H1 (cell line): ENCODE measurements around the gene CCDC183. TPM values are rescaled to one million over a fixed set of nuclear protein-coding genes. Genes with fewer than 3 reads are reported as not detected.

Experiments
- BACH1 ChIP-seq: IDR thresholded peaks from 2 replicates; pipeline ENCODE4 v1.6.1; 2012; ENCODE audit warnings: low read length, improper control_type of control experiment
- BCL11A ChIP-seq, 2 experiments: IDR thresholded peaks; one replicate each; pipeline ENCODE4 v1.6.1; 2011; ENCODE audit warnings: low read depth in 2 of 2, low read length in 2 of 2, mild to moderate bottlenecking in 2 of 2
- BRCA1 ChIP-seq: IDR thresholded peaks from 2 replicates; pipeline ENCODE4 v1.6.1; 2012; ENCODE audit warnings: low read depth, low read length, improper control_type of control experiment
- CREB1 ChIP-seq: IDR thresholded peaks from 2 replicates; pipeline ENCODE4 v1.6.1; 2012; ENCODE audit warnings: inconsistent platforms
- GTF2F1 ChIP-seq: IDR thresholded peaks from 2 replicates; pipeline ENCODE4 v1.6.1; 2012; ENCODE audit warnings: low read depth, low read length, improper control_type of control experiment, borderline replicate concordance
- HDAC2 ChIP-seq, 2 experiments: fragments of 300-600 bp in 1 of 2; sonication (generic) in 1 of 2; IDR thresholded peaks; 2 replicates each; pipeline ENCODE4 v1.6.1; 2011 to 2012; ENCODE audit warnings: low read depth in 2 of 2, low read length in 2 of 2, mild to moderate bottlenecking in 2 of 2, moderate library complexity in 2 of 2, borderline replicate concordance in 1 of 2, inconsistent platforms in 1 of 2
- HDAC6 ChIP-seq: IDR thresholded peaks from one replicate; pipeline ENCODE4 v1.7.1; 2012; ENCODE audit warnings: low read depth, mild to moderate bottlenecking, inconsistent platforms, low read length, moderate library complexity
- MAX ChIP-seq: IDR thresholded peaks from 2 replicates; pipeline ENCODE4 v1.6.1; 2012; ENCODE audit warnings: inconsistent platforms
- YY1 ChIP-seq: IDR thresholded peaks from 2 replicates; pipeline ENCODE4 v1.6.1; 2011; ENCODE audit warnings: low read depth, mild to moderate bottlenecking, low read length
- polyA plus RNA-seq, 7 experiments: library from polyadenylated mRNA; depleted of rRNA in 3 of 7; stranded (reverse) in 5 of 7; unstranded in 2 of 7; fragments of >200 nt in 5 of 7; fragments of 200-250 nt in 2 of 7; gene quantifications; 1 replicate in 5 of 7; 2 replicates in 1 of 7; 4 replicates in 1 of 7; pipeline versions ENCODE4 v1.2.1 to v1.2.3, GENCODE V29; 2011 to 2013; ENCODE audit warnings: missing spikeins in 2 of 7, mixed read lengths in 2 of 7
- total RNA-seq: library from RNA; stranded (reverse); fragmentation: NEBNext Ultra II Directional; extraction: Animal tissue kit (Norgen Biotek cat#: 25700); gene quantifications from 2 replicates; pipeline ENCODE4 v1.2.1, GENCODE V29; 2021
- TF ChIP-seq, protein P1 (sequence below), 3 experiments: IDR thresholded peaks; 1 replicate in 2 of 3; 2 replicates in 1 of 3; pipeline versions ENCODE4 v1.5.1 to v1.6.1; 2011; ENCODE audit warnings: low read length in 3 of 3, mild to moderate bottlenecking in 3 of 3, inconsistent platforms in 2 of 3, low read depth in 1 of 3, moderate library complexity in 1 of 3; ENCODE audit not compliant: insufficient read depth in 1 of 3; ENCODE audit errors: control extremely low read depth in 1 of 3

The CCDC183 gene
- total and polyA plus RNA-seq, 2 of the 8 experiments (the other 6 are each of a cell fraction or from before 2014, with no cell fraction given): 0.51 to 1.6 TPM

GRCh38 chr9:136791516-136792276 lies 4.4 kb upstream of the CCDC183 start (continued):
- no peak for TF ChIP-seq GTF2F1
- peak; percentile 9 to 43; a peak in 1 of 4 replicates for TF ChIP-seq HDAC2 (IDR thresholded peaks at IDR 0.05; ENCODE audit: borderline replicate concordance in 1 of 2, low read depth in 2 of 2, low read length in 2 of 2)
- no peak for TF ChIP-seq BCL11A (IDR thresholded peaks at IDR 0.05; ENCODE audit: low read depth in 2 of 2, low read length in 2 of 2)
- TF ChIP-seq, protein P1, sequence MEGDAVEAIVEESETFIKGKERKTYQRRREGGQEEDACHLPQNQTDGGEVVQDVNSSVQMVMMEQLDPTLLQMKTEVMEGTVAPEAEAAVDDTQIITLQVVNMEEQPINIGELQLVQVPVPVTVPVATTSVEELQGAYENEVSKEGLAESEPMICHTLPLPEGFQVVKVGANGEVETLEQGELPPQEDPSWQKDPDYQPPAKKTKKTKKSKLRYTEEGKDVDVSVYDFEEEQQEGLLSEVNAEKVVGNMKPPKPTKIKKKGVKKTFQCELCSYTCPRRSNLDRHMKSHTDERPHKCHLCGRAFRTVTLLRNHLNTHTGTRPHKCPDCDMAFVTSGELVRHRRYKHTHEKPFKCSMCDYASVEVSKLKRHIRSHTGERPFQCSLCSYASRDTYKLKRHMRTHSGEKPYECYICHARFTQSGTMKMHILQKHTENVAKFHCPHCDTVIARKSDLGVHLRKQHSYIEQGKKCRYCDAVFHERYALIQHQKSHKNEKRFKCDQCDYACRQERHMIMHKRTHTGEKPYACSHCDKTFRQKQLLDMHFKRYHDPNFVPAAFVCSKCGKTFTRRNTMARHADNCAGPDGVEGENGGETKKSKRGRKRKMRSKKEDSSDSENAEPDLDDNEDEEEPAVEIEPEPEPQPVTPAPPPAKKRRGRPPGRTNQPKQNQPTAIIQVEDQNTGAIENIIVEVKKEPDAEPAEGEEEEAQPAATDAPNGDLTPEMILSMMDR (IDR thresholded peaks at IDR 0.05; ENCODE audit: control extremely low read depth in 1 of 3, insufficient read depth in 1 of 3, low read depth in 1 of 3, low read length in 3 of 3): peak in 2 of 3 experiments; percentile 85 to 91; a peak in 3 of 4 replicates
- TF ChIP-seq BACH1: no peak
- TF ChIP-seq MAX: peak; percentile 91
- TF ChIP-seq BRCA1: no peak
- no peak for TF ChIP-seq HDAC6
- TF ChIP-seq YY1: peak; percentile 64; the same call in 1 of the 2 replicates
- TF ChIP-seq CREB1: peak; percentile 51
- TF ChIP-seq, all 59 proteins: peak for 17
